Colon (tissue), 2 donors: ENCODE results near the gene IPO4.

Experiments used
- FAIRE-seq: peaks from 2 replicates; lab custom pipeline; 2012; peaks lifted over from hg19 to GRCh38; lab: Jason Lieb, UNC
- donor health status: control.
- donor health status: control.

Gene IPO4

GRCh38 chr14:24192933-24193332 is 4.3 kb upstream of the IPO4 start:
- no peak for FAIRE-seq

DNA sequence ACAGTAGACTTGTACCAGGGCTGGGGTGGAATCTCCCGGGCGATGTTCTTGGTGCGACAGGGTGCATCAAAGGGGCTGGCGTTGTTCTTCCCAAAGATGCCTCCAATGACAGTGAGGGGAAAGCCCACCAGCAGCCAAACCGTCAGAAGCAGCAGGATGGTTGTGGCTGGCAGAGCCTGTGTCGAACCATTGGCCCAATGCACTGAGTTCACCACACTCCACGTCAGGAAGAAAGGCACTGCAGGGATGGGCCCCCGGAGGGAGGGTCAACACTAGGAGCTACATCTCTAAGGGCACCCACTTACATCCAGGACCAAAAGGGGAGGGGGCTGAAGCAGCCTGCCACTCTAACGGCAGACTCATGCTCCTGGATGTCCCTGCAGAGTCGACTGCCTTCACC is 1.8 kb upstream of the IPO4 start:
- FAIRE-seq = no peak

DNA sequence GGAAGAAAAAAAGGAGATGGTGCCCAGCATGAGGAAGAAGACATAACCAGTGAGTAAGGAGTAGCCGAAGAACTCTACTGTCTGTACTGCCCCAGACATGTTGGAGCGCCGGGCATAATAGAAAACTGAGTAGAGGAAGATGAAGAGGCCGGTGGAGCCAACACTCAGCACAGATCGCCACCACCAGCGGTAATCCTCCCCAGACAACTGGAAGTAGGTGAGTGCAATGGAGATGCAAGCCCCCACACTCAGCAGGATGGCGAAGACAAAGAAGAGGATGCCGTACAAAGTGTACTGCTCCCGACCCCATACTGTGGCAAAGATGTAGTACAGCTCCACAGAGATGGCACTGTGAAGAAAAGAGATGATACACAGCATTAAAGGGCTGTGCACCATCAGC is 844 bp upstream of the IPO4 start:
- FAIRE-seq = no peak

GRCh38 chr14:24189059-24189375 is 401 bp upstream of the IPO4 start:
- FAIRE-seq = no peak

DNA sequence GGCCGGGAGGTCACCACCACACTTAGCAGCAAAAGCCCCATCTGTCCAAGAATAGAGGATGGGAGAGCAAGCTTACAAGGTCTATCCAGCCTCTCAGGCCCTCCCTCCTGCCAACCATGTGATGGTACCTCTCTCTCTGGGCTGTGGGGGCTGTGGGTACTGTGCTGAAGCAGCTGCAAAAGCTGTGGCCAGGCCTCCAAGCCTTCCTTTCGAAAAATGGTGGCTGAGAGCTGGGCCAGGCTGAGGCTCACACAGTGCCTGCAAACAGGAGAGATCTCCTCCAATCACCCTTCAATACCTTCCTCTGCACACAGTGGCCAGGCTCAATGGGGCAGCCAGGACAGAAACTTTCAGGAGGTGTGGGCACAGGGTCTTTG is 1.1 kb downstream of the IPO4 start:
- FAIRE-seq = no peak

DNA sequence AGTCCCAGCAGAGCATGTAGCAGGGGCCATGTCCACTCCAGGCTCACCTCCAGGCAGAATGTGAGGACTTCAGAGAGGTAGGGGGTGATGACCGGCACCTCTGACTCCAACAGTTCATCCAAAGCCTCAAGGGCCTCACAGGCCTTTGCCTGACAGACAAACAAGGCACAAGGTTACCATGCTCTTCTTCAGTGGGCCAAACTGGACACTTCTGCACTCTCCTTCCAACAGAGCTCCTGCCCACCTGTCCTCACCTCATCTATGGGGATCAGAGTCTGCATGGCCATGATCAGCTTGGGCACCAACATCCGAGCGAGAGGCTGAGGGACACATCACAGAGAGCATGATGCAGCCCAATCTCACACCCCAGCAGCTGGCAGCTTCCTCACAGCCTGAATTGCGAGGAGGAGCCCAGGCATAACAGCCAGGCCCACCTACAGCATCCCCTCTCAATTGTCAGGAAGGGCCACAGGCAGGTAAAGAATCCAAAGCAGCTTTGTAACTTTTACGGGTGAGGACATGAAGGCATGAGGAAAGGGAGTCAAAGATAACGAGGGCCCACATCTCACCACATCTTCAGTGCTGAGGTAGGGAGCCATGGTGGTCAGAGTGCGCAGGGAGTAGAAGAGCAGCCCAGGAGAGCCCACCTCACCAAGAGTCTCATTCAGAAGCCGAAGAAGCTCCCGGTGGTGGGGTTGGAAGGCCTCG is 1.6 kb downstream of the IPO4 start:
- no peak for FAIRE-seq

DNA sequence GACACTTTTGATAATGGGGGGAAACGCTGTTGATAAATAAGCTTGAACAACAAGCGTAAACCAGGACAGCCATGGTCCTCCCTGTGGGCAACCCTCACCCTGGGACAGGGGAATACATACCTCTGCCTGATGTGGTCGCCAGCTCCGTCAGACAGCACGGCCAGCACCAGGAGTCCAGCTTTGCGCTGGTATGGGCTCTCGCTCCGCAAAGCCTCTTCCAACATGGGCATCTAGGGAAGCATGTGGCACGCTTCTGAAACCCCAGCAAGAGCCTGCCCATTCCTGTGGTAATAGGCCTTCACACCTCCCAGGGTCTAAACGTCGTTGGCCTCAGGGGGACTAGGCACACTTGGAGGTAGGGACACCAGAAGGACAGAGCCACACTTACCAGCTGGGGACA is 2.9 kb downstream of the IPO4 start:
- FAIRE-seq = no peak

DNA sequence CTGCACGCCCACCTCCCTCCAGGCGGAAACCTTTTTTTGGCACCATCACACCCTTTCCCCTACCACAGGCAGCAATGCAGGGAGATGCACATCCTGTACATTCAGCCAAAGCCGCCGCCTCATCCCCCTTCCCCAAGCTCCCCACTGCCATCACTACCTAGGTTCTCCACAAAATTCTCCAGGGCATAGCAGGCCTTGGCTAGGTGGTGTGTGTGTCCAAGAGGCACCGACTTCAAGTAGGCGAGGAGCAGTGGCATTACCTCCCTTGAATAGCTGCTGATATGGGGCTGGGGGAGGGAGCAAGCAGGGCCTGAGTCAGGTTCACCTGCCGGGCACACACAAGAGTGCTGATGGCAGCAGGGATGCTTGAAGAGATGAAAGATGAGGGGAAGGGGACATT is 3.6 kb downstream of the IPO4 start:
- no peak for FAIRE-seq

DNA sequence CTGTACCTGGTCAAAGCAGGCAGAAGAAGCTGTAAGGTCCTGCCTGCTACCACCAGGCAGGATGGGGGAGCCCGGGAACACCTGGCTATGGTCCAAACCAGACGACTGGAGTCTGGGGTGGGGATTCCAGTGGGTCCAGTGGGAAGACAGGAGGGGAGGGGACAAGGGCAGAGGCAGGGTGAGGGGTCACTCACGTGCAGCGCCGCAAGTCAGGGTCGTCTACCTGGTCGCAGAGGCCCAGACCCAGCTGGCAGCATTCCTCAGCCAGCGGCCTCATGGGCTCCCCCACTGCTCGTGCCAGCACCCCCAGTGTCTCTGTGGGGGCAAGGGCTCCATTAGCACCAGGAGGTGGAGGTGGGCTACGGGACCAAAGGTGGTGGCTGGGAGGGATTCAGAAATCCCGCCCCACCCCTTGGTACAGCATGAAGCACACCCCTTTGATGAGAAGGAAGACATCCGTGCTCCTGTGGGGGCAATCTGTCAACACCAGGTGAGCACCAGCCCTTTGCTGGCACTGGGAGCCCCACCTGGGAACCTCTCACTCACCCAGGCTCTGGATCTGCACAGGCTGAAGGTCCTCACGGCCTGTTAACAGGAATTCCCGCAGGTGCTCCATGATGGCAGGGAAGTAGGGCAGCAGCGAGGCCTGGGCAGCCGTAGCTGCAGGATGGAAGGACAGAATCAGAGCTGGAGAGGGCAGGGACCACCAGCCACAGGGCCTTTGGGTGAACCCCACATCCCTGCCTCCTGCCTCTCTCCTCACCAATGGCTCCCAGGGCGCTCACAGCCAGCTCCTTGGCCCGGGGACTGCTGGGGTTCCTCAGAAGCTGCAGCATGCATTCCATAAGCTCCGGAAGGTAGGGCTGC is 4.3 kb downstream of the IPO4 start:
- no peak for FAIRE-seq

DNA sequence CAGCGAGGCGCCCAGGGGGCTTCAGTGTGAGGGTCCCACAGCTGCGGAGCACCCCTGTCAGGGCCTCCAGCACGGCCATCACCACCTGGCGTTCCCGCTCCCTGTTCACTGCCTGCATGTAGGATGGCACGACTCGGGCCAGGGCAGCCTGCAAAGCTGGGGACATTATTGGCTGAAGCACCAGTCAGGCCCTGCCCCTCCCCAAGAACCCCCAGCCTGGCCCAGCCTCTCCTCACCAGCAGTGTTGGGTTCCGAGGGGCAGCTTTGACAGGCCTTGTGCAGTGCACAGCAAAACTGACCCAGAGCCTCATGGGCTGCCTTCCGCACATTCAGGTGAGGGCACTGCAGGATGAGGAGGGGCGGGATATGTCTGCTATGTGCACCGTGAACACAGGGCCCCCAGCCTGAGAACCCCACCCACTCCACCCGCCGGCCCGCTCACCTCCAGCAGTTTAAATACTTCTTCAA is 5.6 kb downstream of the IPO4 start:
- FAIRE-seq = no peak

GRCh38 chr14:24182110-24182882 is 6.3 kb downstream of the IPO4 start:
- no peak for FAIRE-seq

DNA sequence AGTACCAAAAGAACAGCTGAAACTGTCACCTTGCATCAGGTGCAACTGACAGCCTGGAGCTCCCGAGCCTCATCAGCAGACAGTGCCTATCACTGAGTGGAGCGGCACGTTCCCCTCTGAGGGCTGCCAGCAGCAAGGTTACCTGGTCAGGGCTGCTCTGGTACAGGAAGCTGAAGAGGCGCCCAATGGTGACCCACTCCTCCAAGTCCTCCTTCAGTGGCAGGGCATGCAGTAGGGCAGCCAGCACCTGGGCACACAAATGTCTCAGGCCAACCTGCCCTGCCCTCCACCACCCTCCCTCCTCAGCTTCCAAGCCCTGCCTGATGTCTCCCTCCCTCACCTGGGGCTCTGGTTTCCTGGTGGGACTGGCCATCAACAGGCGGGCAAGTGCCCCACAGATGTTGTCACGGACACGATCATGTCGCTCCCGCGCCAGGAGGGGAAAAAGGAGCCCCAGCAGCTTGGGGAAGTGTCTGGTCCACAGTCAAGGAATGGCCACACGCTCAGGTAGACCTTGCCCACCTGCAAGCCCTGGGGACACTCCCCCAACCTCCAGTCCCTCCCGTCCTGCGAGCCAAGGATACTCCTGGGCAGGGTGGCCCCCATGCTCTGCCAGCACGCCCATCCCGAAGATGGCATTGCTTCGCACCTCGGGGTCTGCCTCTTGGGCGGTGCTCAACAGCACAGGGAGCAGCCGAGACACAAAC is 7.1 kb downstream of the IPO4 start:
- FAIRE-seq = no peak

GRCh38 chr14:24179961-24180796 is 8.4 kb downstream of the IPO4 start:
- FAIRE-seq = no peak

GRCh38 chr14:24179294-24179960 is 9.2 kb downstream of the IPO4 start:
- no peak for FAIRE-seq

DNA sequence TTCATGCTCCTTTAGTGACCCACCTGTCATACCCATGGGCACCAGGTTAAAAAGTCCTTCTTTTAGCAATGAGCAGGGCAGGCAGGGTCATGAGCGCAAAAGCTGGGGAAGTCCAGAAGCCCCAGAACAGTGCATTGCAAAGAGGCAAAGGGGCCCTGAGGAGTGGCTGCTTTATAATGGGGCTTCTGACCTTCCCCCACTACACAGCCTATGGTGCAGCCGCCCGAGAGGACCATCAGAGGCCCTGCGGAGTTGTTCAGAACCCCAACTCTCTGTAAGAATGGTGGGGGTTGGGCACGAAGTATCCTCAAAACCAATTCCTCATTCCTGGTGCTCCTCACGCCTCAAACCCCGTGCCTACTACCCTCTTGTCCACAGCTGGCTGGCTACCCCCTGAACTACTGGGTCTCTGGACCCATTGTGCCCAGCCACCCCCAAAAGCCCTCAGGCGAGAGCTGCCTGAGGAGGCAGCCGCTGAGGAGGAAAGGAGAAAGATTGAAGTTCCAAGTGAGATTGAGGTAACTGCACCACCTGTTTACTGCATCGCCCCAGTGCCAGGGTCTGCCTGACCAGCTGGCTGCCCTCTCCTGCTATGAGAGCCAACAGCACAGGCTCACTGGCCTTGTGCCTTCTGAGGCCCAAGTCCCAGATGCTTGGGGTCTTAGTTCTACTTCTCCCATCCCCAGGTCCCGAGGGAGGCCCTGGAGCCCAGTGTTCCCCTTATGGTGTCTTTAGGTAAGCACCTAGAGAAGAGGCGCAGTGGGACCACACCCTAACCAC is 10.0 kb downstream of the IPO4 start:
- no peak for FAIRE-seq

- no peak for FAIRE-seq
Observed at GRCh38 chr14:24177891-24178290, 10.7 kb downstream of the IPO4 start.

GRCh38 chr14:24177041-24177825 is 11.4 kb downstream of the IPO4 start:
- FAIRE-seq = no peak

- FAIRE-seq = no peak
Observed at GRCh38 chr14:24176599-24176998, 12.0 kb downstream of the IPO4 start.

DNA sequence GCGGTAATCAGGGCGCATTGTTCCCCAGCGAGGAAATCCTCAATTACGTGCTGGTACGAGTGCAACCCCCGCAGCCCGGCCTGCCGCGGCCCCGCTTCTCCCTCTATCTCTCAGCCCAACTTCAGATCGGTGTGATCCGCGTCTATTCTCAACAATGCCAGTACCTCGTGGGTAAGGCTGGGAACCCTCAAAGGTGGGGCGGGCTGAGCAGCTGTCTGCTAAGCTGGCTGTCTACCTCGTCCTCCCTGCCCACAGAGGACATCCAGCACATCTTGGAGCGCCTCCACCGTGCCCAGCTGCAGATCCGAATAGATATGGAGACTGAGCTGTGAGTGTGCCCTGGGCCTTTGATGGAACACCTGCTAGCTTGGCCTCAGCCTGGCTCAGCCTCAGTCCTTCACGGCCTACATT is 15.7 kb downstream of the IPO4 start:
- FAIRE-seq = no peak
